B cell (primary cell): ENCODE results near the gene RIC3. TPM values are rescaled to one million over a fixed set of nuclear protein-coding genes. Genes with fewer than 3 reads are reported as not detected.

Source experiments
- ATAC-seq: fragments of 200-7000 bp; cut with Tn5 transposase; one replicate; pipeline ENCODE4 v1.10.0; 2021; ENCODE audit warnings: low read depth, mild to moderate bottlenecking, moderate number of reproducible peaks, moderate library complexity
- CTCF ChIA-PET: fragments of 350-600 bp; sonication (Branson Sonifier 250); formaldehyde crosslinking; loops from one replicate; lab custom pipeline; 2021; ENCODE audit warnings: antibody characterized with exemption, inconsistent platforms; lab: Charles Lee
- POLR2A ChIA-PET: fragments of 350-600 bp; sonication (Branson Sonifier 250); formaldehyde crosslinking; loops from one replicate; lab custom pipeline; 2021; ENCODE audit warnings: antibody characterized with exemption; lab: Charles Lee
- DNase-seq: peaks from one replicate; pipeline ENCODE4 v3.0.0; 2013
- H2AFZ ChIP-seq: 2 replicates; pipeline ENCODE4 v1.6.1; 2012; ENCODE audit warnings: mild to moderate bottlenecking, low read depth, low read length; ENCODE audit not compliant: insufficient read depth, poor library complexity, severe bottlenecking
- H3K27ac ChIP-seq, 2 donors: 1 replicate in 1 of 2; 2 replicates in 1 of 2; pipeline ENCODE4 v1.5.1; 2012 to 2013; ENCODE audit warnings: low read length in 2 of 2, mild to moderate bottlenecking in 2 of 2, moderate library complexity in 1 of 2
- H3K27me3 ChIP-seq, 4 experiments: fragments of 200-600 bp in 1 of 4; sonication (generic) in 1 of 4; replicated peaks in 1 of 4; 1 replicate in 2 of 4; 2 replicates in 2 of 4; pipeline versions ENCODE4 v1.6.1 to v1.7.0; 2013 to 2016; ENCODE audit warnings: low read length in 3 of 4, mild to moderate bottlenecking in 2 of 4, mixed read lengths in 1 of 4, moderate library complexity in 1 of 4; ENCODE audit not compliant: insufficient read depth in 4 of 4, control insufficient read depth in 3 of 4; ENCODE audit errors: control extremely low read depth in 1 of 4
- H3K36me3 ChIP-seq, 2 experiments: replicated peaks in 1 of 2; 1 replicate in 1 of 2; 2 replicates in 1 of 2; pipeline versions ENCODE4 v1.6.1 to v1.7.1; 2013; ENCODE audit warnings: low read length in 1 of 2; ENCODE audit not compliant: insufficient read depth in 2 of 2, control insufficient read depth in 1 of 2; ENCODE audit errors: control extremely low read depth in 1 of 2, extremely low read depth in 1 of 2
- H3K4me1 ChIP-seq, 2 donors: fragments of 200-600 bp in 1 of 2; sonication (generic) in 1 of 2; 1 replicate in 1 of 2; 2 replicates in 1 of 2; pipeline versions ENCODE4 v1.5.1 to v1.6.1; 2013 to 2017; ENCODE audit warnings: low read length in 2 of 2; ENCODE audit not compliant: control insufficient read depth in 2 of 2, insufficient read depth in 2 of 2
- H3K4me2 ChIP-seq: replicated peaks from 2 replicates; pipeline ENCODE3; 2012; ENCODE audit warnings: mild to moderate bottlenecking, low read depth, low read length; ENCODE audit not compliant: poor library complexity, severe bottlenecking
- H3K4me3 ChIP-seq, 5 experiments: fragments of 200-600 bp in 1 of 5; sonication (generic) in 1 of 5; 1 replicate in 3 of 5; 2 replicates in 2 of 5; pipeline versions ENCODE4 v1.5.1 to v1.7.0; 2011 to 2016; ENCODE audit warnings: low read length in 4 of 5, mild to moderate bottlenecking in 4 of 5, low read depth in 2 of 5, control low read depth in 1 of 5, moderate library complexity in 1 of 5; ENCODE audit not compliant: insufficient read depth in 1 of 5; ENCODE audit errors: control extremely low read depth in 1 of 5, extremely low read depth in 1 of 5
- H3K79me2 ChIP-seq: fragments of 200-600 bp; sonication (generic); one replicate; pipeline ENCODE4 v1.6.0; 2016; ENCODE audit warnings: low read length; ENCODE audit not compliant: control insufficient read depth, insufficient read depth
- H3K9ac ChIP-seq: fragments of 200-600 bp; sonication (generic); 2 replicates; pipeline ENCODE4 v1.6.1; 2017; ENCODE audit warnings: mild to moderate bottlenecking, low read length, moderate library complexity
- H3K9me3 ChIP-seq, 3 donors: one replicate each; pipeline versions ENCODE4 v1.6.1 to v1.7.1; 2013; ENCODE audit warnings: low read length in 2 of 3; ENCODE audit not compliant: control insufficient read depth in 2 of 3, insufficient read depth in 1 of 3; ENCODE audit errors: control extremely low read depth in 1 of 3
- H4K20me1 ChIP-seq: 2 replicates; pipeline ENCODE4 v1.6.0; 2012; ENCODE audit warnings: mild to moderate bottlenecking, low read length; ENCODE audit not compliant: insufficient read depth, control insufficient read depth, poor library complexity, severe bottlenecking
- H3K27ac Mint-ChIP-seq: one replicate; pipeline ENCODE4 v1.8.0; 2021; ENCODE audit warnings: mixed read lengths
- H3K27me3 Mint-ChIP-seq: one replicate; pipeline ENCODE4 v1.8.0; 2021; ENCODE audit warnings: mixed read lengths
- H3K4me1 Mint-ChIP-seq: one replicate; pipeline ENCODE4 v1.8.0; 2021; ENCODE audit warnings: mixed read lengths
- H3K4me3 Mint-ChIP-seq: one replicate; pipeline ENCODE4 v1.8.0; 2021; ENCODE audit warnings: mixed read lengths
- H3K9me3 Mint-ChIP-seq: one replicate; pipeline ENCODE4 v1.8.0; 2022; ENCODE audit warnings: mixed read lengths; ENCODE audit not compliant: insufficient read depth
- EZH2 ChIP-seq: IDR thresholded peaks from 2 replicates; pipeline ENCODE4 v1.6.1; 2012; ENCODE audit warnings: borderline replicate concordance, low read depth, mild to moderate bottlenecking, moderate library complexity, low read length; ENCODE audit not compliant: insufficient read depth, poor library complexity, severe bottlenecking
- WGBS: methylation state at CpG from one replicate; pipeline ENCODE4 v1.1.5; 2013; ENCODE audit warnings: missing lambda C conversion rate; ENCODE audit not compliant: insufficient coverage; 5-methylcytosine and 5-hydroxymethylcytosine counted together
- intact Hi-C: fragments of 100-400 bp; cut with micrococcal nuclease; formaldehyde crosslinking; loops from one replicate; pipeline ENCODE4 v1.10.0; 2022
- polyA plus RNA-seq: library from polyadenylated mRNA; depleted of rRNA; stranded (reverse); fragments of >200 nt; gene quantifications from 2 replicates; pipeline ENCODE4 v1.2.3, GENCODE V29; 2012
- total RNA-seq, 2 donors: library from RNA; stranded (reverse); fragments of 120-200 nt in 1 of 2; gene quantifications; 1 replicate in 1 of 2; 2 replicates in 1 of 2; pipeline versions ENCODE4 v1.2.3 to v1.2.4, GENCODE V29; 2013 to 2022
- TF ChIP-seq, protein P1 (sequence below): fragments of 200-600 bp; IDR thresholded peaks from one replicate; pipeline ENCODE4 v1.8.0; 2022; ENCODE audit warnings: antibody characterized with exemption, mild to moderate bottlenecking

The RIC3 gene
- total and polyA plus RNA-seq, 2 donors (not counting 1 experiment from before 2014, with no cell fraction given), result 62.4 to 74.6 TPM

DNA sequence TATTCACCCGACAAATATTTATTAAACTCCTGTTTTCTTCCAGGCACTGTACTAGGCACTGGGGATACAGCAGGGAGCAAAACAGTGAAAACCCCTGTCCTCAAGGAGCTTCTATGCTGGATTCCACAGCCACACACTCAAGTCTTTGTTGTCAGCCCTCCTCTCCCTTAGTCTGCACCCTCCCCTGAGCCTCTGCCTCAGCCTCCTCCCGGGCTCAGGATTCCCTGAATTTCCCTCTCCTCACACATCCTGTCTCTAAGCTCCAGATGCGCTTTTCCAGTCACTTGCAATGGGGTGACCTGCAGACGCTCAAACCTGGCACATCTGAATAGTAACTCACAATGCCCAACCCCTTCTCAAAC is 101.3 kb downstream of the RIC3 start:
- Histone ChIP-seq H3K27ac (no peak overlapping the region), H4K20me1 (no peaks in the 10 kb centered on the region), H3K36me3 (no peaks in the 10 kb centered on the region), H3K9me3 (no peaks in the 10 kb centered on the region), H2AFZ (no peak overlapping the region), H3K79me2 (no peaks in the 10 kb centered on the region), H3K4me3 (no peak overlapping the region), H3K4me1 (peaks cover 5 to 7% of the 10 kb centered on the region in 2 donors), H3K4me2 (no peak overlapping the region), H3K27me3 (peaks cover 0 to 5% (median 0%) of the 10 kb centered on the region in 4 experiments), H3K9ac (no peak overlapping the region)
- POLR2A ChIA-PET, result no interaction called here
- no peak overlapping the region for H3K27ac Mint-ChIP-seq
- peaks cover 32% of the 10 kb centered on the region for H3K27me3 Mint-ChIP-seq
- WGBS, result 93% methylated on average over 3 of the region's 4 CpGs
- DNase-seq (no peak), ATAC-seq (no peak)
- CTCF ChIA-PET, result interaction anchor here (1.4 kb wide), 1 partner anchor 32 kb away, joined by 4 read pairs; no protein-coding TSS in a partner anchor
- no peak overlapping the region for H3K4me3 Mint-ChIP-seq
- no peaks in the 10 kb centered on the region for H3K9me3 Mint-ChIP-seq
- H3K4me1 Mint-ChIP-seq, result peaks cover 2% of the 10 kb centered on the region
- TF ChIP-seq, protein P1, sequence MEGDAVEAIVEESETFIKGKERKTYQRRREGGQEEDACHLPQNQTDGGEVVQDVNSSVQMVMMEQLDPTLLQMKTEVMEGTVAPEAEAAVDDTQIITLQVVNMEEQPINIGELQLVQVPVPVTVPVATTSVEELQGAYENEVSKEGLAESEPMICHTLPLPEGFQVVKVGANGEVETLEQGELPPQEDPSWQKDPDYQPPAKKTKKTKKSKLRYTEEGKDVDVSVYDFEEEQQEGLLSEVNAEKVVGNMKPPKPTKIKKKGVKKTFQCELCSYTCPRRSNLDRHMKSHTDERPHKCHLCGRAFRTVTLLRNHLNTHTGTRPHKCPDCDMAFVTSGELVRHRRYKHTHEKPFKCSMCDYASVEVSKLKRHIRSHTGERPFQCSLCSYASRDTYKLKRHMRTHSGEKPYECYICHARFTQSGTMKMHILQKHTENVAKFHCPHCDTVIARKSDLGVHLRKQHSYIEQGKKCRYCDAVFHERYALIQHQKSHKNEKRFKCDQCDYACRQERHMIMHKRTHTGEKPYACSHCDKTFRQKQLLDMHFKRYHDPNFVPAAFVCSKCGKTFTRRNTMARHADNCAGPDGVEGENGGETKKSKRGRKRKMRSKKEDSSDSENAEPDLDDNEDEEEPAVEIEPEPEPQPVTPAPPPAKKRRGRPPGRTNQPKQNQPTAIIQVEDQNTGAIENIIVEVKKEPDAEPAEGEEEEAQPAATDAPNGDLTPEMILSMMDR, result no peak
- no peak for TF ChIP-seq EZH2
- intact Hi-C loops, result no loop called here

DNA sequence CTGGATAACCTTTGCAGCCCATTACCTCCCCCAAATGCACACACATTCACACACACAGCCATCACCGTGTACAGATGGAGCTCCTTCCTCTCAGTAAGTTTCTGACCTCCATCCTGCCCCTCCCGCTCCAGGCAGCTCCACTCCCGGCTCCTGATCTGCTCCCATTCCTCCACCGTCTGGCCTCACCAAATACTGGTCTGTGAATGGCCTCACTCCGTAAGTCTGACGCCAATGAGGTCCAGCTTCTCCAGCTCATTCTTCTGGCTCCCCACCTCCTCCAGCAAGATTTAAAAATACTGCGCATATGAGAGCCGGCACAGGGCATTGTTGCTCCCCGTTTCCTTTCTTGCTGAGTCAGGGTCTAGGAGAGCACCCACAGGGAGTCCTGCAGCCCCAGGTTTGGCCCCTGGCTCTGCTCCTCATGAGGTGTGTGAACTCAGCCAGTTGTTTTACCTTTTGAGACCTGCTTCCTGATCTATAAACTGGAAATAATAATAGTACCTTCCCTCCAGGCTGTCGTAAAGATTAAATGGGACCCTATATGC is 101.8 kb downstream of the RIC3 start:
- Histone ChIP-seq H3K27me3 (peaks cover 0 to 5% (median 0%) of the 10 kb centered on the region in 4 experiments), H3K9me3 (no peaks in the 10 kb centered on the region), H3K4me2 (no peak overlapping the region), H4K20me1 (no peaks in the 10 kb centered on the region), H2AFZ (no peak overlapping the region), H3K27ac (no peak overlapping the region), H3K9ac (no peak overlapping the region), H3K36me3 (no peaks in the 10 kb centered on the region), H3K79me2 (no peaks in the 10 kb centered on the region), H3K4me3 (no peak overlapping the region), H3K4me1 (peaks cover 5 to 7% of the 10 kb centered on the region in 2 donors)
- Mint-ChIP-seq H3K27me3 (peaks cover 30% of the 10 kb centered on the region), H3K9me3 (no peaks in the 10 kb centered on the region), H3K4me1 (peaks cover 2% of the 10 kb centered on the region), H3K27ac (no peak overlapping the region), H3K4me3 (no peak overlapping the region)
- ChIA-PET CTCF (interaction anchor here (1.4 kb wide), 1 partner anchor 32 kb away, joined by 4 read pairs; no protein-coding TSS in a partner anchor), POLR2A (no interaction called here)
- no peak for TF ChIP-seq EZH2
- TF ChIP-seq, protein P1, result no peak
- no peak for ATAC-seq
- WGBS, result 75% methylated on average over 9 of the region's 10 CpGs
- intact Hi-C loops, result no loop called here
- DNase-seq, result no peak
